H1 (cell line): ENCODE measurements around the gene TMEM169. TPM values are rescaled to one million over a fixed set of nuclear protein-coding genes. Genes with fewer than 3 reads are reported as not detected.

Source experiments
- polyA plus RNA-seq, 7 experiments: library from polyadenylated mRNA; depleted of rRNA in 3 of 7; stranded (reverse) in 5 of 7; unstranded in 2 of 7; fragments of >200 nt in 5 of 7; fragments of 200-250 nt in 2 of 7; gene quantifications; 1 replicate in 5 of 7; 2 replicates in 1 of 7; 4 replicates in 1 of 7; pipeline versions ENCODE4 v1.2.1 to v1.2.3, GENCODE V29; 2011 to 2013; ENCODE audit warnings: missing spikeins in 2 of 7, mixed read lengths in 2 of 7
- total RNA-seq: library from RNA; stranded (reverse); fragmentation: NEBNext Ultra II Directional; extraction: Animal tissue kit (Norgen Biotek cat#: 25700); gene quantifications from 2 replicates; pipeline ENCODE4 v1.2.1, GENCODE V29; 2021

The TMEM169 gene
- total and polyA plus RNA-seq, 2 of the 8 experiments (the other 6 are each of a cell fraction or from before 2014, with no cell fraction given), result 0.41 to 2.4 TPM

Other genes with a start within 250 kb of the TMEM169 start
- 28.4 and 31.9 TPM in 2 replicates for gene MREG, start 68.4 kb upstream of the TMEM169 start, total RNA-seq
- gene MREG, start 68.4 kb upstream of the TMEM169 start, polyA plus RNA-seq (2011; rRNA removed), result 5.7 and 7.5 TPM in 2 replicates
- gene PECR, start 110 bp upstream of the TMEM169 start, total RNA-seq, result 17.5 and 19.2 TPM in 2 replicates
- 15.3 and 15.9 TPM in 2 replicates for gene PECR, start 110 bp upstream of the TMEM169 start, polyA plus RNA-seq (2011; rRNA removed)
- 597 and 644 TPM in 2 replicates for gene XRCC5, start 27.4 kb downstream of the TMEM169 start, total RNA-seq
- 244 and 308 TPM in 2 replicates for gene XRCC5, start 27.4 kb downstream of the TMEM169 start, polyA plus RNA-seq (2011; rRNA removed)